Endothelial cell of umbilical vein (primary cell): Measurements from ENCODE around the gene ERCC4.

ENCODE experiments used
- EZH2 ChIP-seq: IDR thresholded peaks from 2 replicates; pipeline ENCODE4 v1.6.1; 2012; ENCODE audit warnings: borderline replicate concordance, low read depth, mild to moderate bottlenecking, moderate library complexity, low read length, inconsistent platforms; ENCODE audit not compliant: severe bottlenecking
- FOS ChIP-seq: IDR thresholded peaks from 2 replicates; pipeline ENCODE4 v1.6.1; 2011; ENCODE audit warnings: mild to moderate bottlenecking, low read length, moderate library complexity, borderline replicate concordance; ENCODE audit not compliant: insufficient read depth
- GATA2 ChIP-seq: IDR thresholded peaks from 2 replicates; pipeline ENCODE4 v1.7.0; 2011; ENCODE audit warnings: low read depth, mild to moderate bottlenecking, moderate library complexity, mixed read lengths, low read length; ENCODE audit not compliant: insufficient read length, insufficient read depth
- JUN ChIP-seq: IDR thresholded peaks from 2 replicates; pipeline ENCODE4 v1.6.1; 2011; ENCODE audit warnings: borderline replicate concordance, low read depth; ENCODE audit not compliant: insufficient read length, insufficient read depth
- MYC ChIP-seq: IDR thresholded peaks from one replicate; pipeline ENCODE4 v1.6.1; 2011; ENCODE audit warnings: mild to moderate bottlenecking, low read depth, low read length
- POLR2A ChIP-seq: IDR thresholded peaks from 2 replicates; pipeline ENCODE4 v1.6.1; 2012; ENCODE audit warnings: low read depth, mild to moderate bottlenecking, control low read depth, low read length
- POLR2AphosphoS5 ChIP-seq: IDR thresholded peaks from 2 replicates; pipeline ENCODE4 v1.6.1; 2012; ENCODE audit warnings: low read depth, mild to moderate bottlenecking, control low read depth, low read length, moderate library complexity; ENCODE audit not compliant: insufficient read depth
- TF ChIP-seq, protein P1 (sequence below), 2 donors: IDR thresholded peaks; 1 replicate in 1 of 2; 2 replicates in 1 of 2; pipeline ENCODE4 v1.5.1; 2011; ENCODE audit warnings: low read length in 2 of 2, mild to moderate bottlenecking in 2 of 2, moderate library complexity in 2 of 2, control low read depth in 1 of 2, inconsistent platforms in 1 of 2, low read depth in 1 of 2; ENCODE audit not compliant: insufficient read depth in 1 of 2; ENCODE audit errors: extremely low read depth in 1 of 2
- TF ChIP-seq, protein P2 (sequence below): IDR thresholded peaks from 2 replicates; pipeline ENCODE4 v1.6.1; 2011; ENCODE audit not compliant: insufficient read depth, insufficient read length

DNA sequence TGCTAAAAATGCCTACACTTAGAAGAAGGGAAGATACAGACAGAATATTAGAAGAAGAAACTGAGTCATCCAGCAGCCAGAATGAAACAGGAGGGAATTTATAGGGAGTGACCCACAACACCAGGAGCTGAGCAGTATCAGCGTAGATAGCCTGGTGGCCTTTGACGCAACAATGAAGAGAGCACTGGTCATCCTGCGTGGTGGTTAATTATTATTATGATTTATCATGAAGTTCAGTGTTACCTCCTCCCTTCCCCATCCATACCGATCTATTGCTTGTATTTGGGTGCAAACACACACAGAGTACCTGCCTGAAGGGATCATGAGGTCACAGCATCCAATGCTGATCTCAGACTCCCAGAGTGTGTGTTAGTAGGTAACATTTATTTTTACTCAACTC, 38.5 kb downstream of the ERCC4 start:
- TF ChIP-seq, protein P1, sequence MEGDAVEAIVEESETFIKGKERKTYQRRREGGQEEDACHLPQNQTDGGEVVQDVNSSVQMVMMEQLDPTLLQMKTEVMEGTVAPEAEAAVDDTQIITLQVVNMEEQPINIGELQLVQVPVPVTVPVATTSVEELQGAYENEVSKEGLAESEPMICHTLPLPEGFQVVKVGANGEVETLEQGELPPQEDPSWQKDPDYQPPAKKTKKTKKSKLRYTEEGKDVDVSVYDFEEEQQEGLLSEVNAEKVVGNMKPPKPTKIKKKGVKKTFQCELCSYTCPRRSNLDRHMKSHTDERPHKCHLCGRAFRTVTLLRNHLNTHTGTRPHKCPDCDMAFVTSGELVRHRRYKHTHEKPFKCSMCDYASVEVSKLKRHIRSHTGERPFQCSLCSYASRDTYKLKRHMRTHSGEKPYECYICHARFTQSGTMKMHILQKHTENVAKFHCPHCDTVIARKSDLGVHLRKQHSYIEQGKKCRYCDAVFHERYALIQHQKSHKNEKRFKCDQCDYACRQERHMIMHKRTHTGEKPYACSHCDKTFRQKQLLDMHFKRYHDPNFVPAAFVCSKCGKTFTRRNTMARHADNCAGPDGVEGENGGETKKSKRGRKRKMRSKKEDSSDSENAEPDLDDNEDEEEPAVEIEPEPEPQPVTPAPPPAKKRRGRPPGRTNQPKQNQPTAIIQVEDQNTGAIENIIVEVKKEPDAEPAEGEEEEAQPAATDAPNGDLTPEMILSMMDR (IDR thresholded peaks at IDR 0.05; ENCODE audit: extremely low read depth in 1 of 2, insufficient read depth in 1 of 2, low read depth in 1 of 2, low read length in 2 of 2), result no peak
- TF ChIP-seq EZH2 (no peak), POLR2A (no peak), FOS (no peak), GATA2 (no peak), POLR2AphosphoS5 (no peak), MYC (no peak), JUN (no peak)
- TF ChIP-seq, protein P2, sequence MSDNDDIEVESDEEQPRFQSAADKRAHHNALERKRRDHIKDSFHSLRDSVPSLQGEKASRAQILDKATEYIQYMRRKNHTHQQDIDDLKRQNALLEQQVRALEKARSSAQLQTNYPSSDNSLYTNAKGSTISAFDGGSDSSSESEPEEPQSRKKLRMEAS, result no peak
